HCT116 (cell line): ENCODE results near the gene KCTD15. TPM values are rescaled to one million over a fixed set of nuclear protein-coding genes. Genes with fewer than 3 reads are reported as not detected.

Experiments used
- ATAC-seq: fragments of 200-7000 bp; cut with Tn5 transposase; 2 replicates; pipeline ENCODE4 v1.9.1; 2020; ENCODE audit warnings: mild to moderate bottlenecking, moderate library complexity
- BruUV-seq: library from RNA; stranded (reverse); fragments of 400-500 nt; replicated peaks from 2 replicates; lab custom pipeline; 2021; lab: Mats Ljungman, UMichigan
- CTCF ChIA-PET: fragments of 300-600 bp; sonication (Branson Sonifier 250); formaldehyde crosslinking; loops from one replicate; lab custom pipeline; 2021; ENCODE audit warnings: antibody characterized with exemption; lab: Charles Lee
- POLR2A ChIA-PET: fragments of 300-600, 350-600 bp; sonication (Branson Sonifier 250); formaldehyde crosslinking; loops from one replicate; lab custom pipeline; 2021; ENCODE audit warnings: antibody characterized with exemption; lab: Charles Lee
- RAD21 ChIA-PET, 2 experiments: fragments of 300-600 bp; sonication (Branson Sonifier 250); formaldehyde crosslinking; loops; one replicate each; lab custom pipeline; 2023; ENCODE audit warnings: low total read pairs in 2 of 2; ENCODE audit not compliant: uncharacterized antibody in 2 of 2, unreplicated experiment in 2 of 2, low non-redundant PET in 1 of 2; lab: Charles Lee
- DNase-seq: peaks from one replicate; pipeline ENCODE4 v3.0.0-alpha.2; 2010; ENCODE audit warnings: low read depth, low spot score
- H2AFZ ChIP-seq: fragments of 200-600 bp; shearing (Covaris generic), sonication (generic); 2 replicates; pipeline ENCODE4 v1.6.1; 2017; ENCODE audit warnings: low read depth, mixed run types, mixed read lengths, antibody characterized with exemption, low read length; ENCODE audit not compliant: poor library complexity, severe bottlenecking
- H3K27ac ChIP-seq: 2 replicates; pipeline ENCODE4 v1.5.1; 2012; ENCODE audit warnings: low read depth, low read length
- H3K27me3 ChIP-seq: fragments of 200-600 bp; sonication (generic); 2 replicates; pipeline ENCODE4 v1.6.1; 2016; ENCODE audit warnings: mixed run types, low read length, mixed read lengths; ENCODE audit not compliant: insufficient read depth
- H3K36me3 ChIP-seq, 2 experiments: fragments of 200-500 bp in 1 of 2; fragments of 200-600 bp in 1 of 2; sonication (Bioruptor generic) in 1 of 2; sonication (generic) in 1 of 2; 2 replicates each; pipeline versions ENCODE4 v1.5.1 to v1.6.1; 2014 to 2016; ENCODE audit warnings: low read length in 2 of 2, inconsistent platforms in 1 of 2, mixed read lengths in 1 of 2, mixed run types in 1 of 2; ENCODE audit not compliant: insufficient read depth in 2 of 2, control insufficient read depth in 1 of 2
- H3K4me1 ChIP-seq, 2 experiments: fragments of 200-600 bp in 1 of 2; sonication (generic) in 1 of 2; 2 replicates each; pipeline versions ENCODE4 v1.5.1 to v1.6.1; 2012 to 2017; ENCODE audit warnings: low read length in 2 of 2, inconsistent platforms in 1 of 2, mild to moderate bottlenecking in 1 of 2, mixed read lengths in 1 of 2, mixed run types in 1 of 2, moderate library complexity in 1 of 2; ENCODE audit not compliant: insufficient read depth in 2 of 2, control insufficient read depth in 1 of 2
- H3K4me2 ChIP-seq: fragments of 200-600 bp; sonication (generic); 2 replicates; pipeline ENCODE4 v1.6.1; 2017; ENCODE audit warnings: mixed run types, low read length, mixed read lengths
- H3K4me3 ChIP-seq, 2 experiments: fragments of 200-600 bp in 1 of 2; sonication (generic) in 1 of 2; replicated peaks in 1 of 2; 2 replicates each; pipeline ENCODE4 v1.5.1; 2011 to 2016; ENCODE audit warnings: low read length in 2 of 2, control low read depth in 1 of 2, low read depth in 1 of 2, mild to moderate bottlenecking in 1 of 2, mixed read lengths in 1 of 2, mixed run types in 1 of 2
- H3K79me2 ChIP-seq: fragments of 200-600 bp; sonication (generic); 2 replicates; pipeline ENCODE4 v1.6.1; 2017; ENCODE audit warnings: mild to moderate bottlenecking, mixed run types, low read length, moderate library complexity, mixed read lengths; ENCODE audit not compliant: insufficient read depth
- H3K9ac ChIP-seq: fragments of 200-600 bp; sonication (generic); 2 replicates; pipeline ENCODE4 v1.6.1; 2016; ENCODE audit warnings: low read length, mixed read lengths
- H3K9me2 ChIP-seq: fragments of 200-600 bp; sonication (generic), shearing (Covaris generic); 2 replicates; pipeline ENCODE4 v1.6.1; 2017; ENCODE audit warnings: mixed run types, mild to moderate bottlenecking, moderate library complexity; ENCODE audit not compliant: insufficient read depth
- H3K9me3 ChIP-seq, 2 experiments: fragments of 200-500 bp in 1 of 2; fragments of 200-600 bp in 1 of 2; sonication (Bioruptor generic) in 1 of 2; sonication (generic) in 1 of 2; 2 replicates each; pipeline ENCODE4 v1.6.1; 2014 to 2017; ENCODE audit warnings: low read length in 2 of 2, mixed read lengths in 2 of 2, inconsistent platforms in 1 of 2, low read depth in 1 of 2, mild to moderate bottlenecking in 1 of 2, mixed run types in 1 of 2, moderate library complexity in 1 of 2; ENCODE audit not compliant: control insufficient read depth in 1 of 2, insufficient read depth in 1 of 2
- H4K20me1 ChIP-seq: fragments of 200-600 bp; sonication (generic), shearing (Covaris generic); 2 replicates; pipeline ENCODE4 v1.6.1; 2017; ENCODE audit warnings: mixed run types, mild to moderate bottlenecking, moderate library complexity; ENCODE audit not compliant: insufficient read depth
- CEBPB ChIP-seq: IDR thresholded peaks from 2 replicates; pipeline ENCODE4 v1.6.1; 2012; ENCODE audit warnings: low read depth
- EZH2 ChIP-seq: fragments of 200-600 bp; sonication (generic); IDR thresholded peaks from 2 replicates; pipeline ENCODE4 v1.6.1; 2017; ENCODE audit warnings: antibody characterized with exemption, mixed run types
- EZH2phosphoT487 ChIP-seq: fragments of 200-600 bp; IDR thresholded peaks from 2 replicates; pipeline ENCODE4 v1.6.1; 2018; ENCODE audit warnings: antibody characterized with exemption, borderline replicate concordance
- JUND ChIP-seq: IDR thresholded peaks from 2 replicates; pipeline ENCODE4 v1.6.1; 2012
- MAX ChIP-seq: IDR thresholded peaks from 2 replicates; pipeline ENCODE4 v1.6.1; 2012
- RAD21 ChIP-seq: IDR thresholded peaks from 2 replicates; pipeline ENCODE4 v1.6.1; 2012; ENCODE audit warnings: low read depth, mild to moderate bottlenecking
- REST ChIP-seq: IDR thresholded peaks from 2 replicates; pipeline ENCODE4 v1.6.1; 2012; ENCODE audit warnings: low read depth
- SP1 ChIP-seq: IDR thresholded peaks from 2 replicates; pipeline ENCODE4 v1.6.1; 2012; ENCODE audit warnings: low read depth
- SRF ChIP-seq: IDR thresholded peaks from 2 replicates; pipeline ENCODE4 v1.6.1; 2012; ENCODE audit warnings: low read depth
- YY1 ChIP-seq: IDR thresholded peaks from 2 replicates; pipeline ENCODE4 v1.6.1; 2011; ENCODE audit warnings: low read length, low read depth, moderate library complexity, mild to moderate bottlenecking; ENCODE audit not compliant: insufficient replicate concordance; ENCODE audit errors: extremely low read depth
- ZBTB33 ChIP-seq: IDR thresholded peaks from 2 replicates; pipeline ENCODE4 v1.6.1; 2011; ENCODE audit warnings: mild to moderate bottlenecking, low read length, moderate library complexity; ENCODE audit not compliant: insufficient replicate concordance; ENCODE audit errors: extremely low read depth
- ZNF274 ChIP-seq: fragments of 200-500 bp; sonication (Bioruptor generic); IDR thresholded peaks from 2 replicates; pipeline ENCODE4 v1.6.1; 2014; ENCODE audit warnings: mild to moderate bottlenecking, low read depth, low read length, inconsistent platforms
- intact Hi-C: fragments of 100-400 bp; cut with micrococcal nuclease; formaldehyde crosslinking; loops from 2 replicates; pipeline ENCODE4 v1.10.0; 2022
- total RNA-seq: library from RNA; stranded (reverse); gene quantifications from one replicate; pipeline ENCODE4 v1.2.1, GENCODE V29; 2021; ENCODE audit not compliant: unreplicated experiment
- TF ChIP-seq, protein P1 (sequence below): IDR thresholded peaks from 2 replicates; pipeline ENCODE4 v1.6.1; 2012

Gene KCTD15
- total RNA-seq, 1 experiment from 2014 or later = 29.2 TPM

DNA sequence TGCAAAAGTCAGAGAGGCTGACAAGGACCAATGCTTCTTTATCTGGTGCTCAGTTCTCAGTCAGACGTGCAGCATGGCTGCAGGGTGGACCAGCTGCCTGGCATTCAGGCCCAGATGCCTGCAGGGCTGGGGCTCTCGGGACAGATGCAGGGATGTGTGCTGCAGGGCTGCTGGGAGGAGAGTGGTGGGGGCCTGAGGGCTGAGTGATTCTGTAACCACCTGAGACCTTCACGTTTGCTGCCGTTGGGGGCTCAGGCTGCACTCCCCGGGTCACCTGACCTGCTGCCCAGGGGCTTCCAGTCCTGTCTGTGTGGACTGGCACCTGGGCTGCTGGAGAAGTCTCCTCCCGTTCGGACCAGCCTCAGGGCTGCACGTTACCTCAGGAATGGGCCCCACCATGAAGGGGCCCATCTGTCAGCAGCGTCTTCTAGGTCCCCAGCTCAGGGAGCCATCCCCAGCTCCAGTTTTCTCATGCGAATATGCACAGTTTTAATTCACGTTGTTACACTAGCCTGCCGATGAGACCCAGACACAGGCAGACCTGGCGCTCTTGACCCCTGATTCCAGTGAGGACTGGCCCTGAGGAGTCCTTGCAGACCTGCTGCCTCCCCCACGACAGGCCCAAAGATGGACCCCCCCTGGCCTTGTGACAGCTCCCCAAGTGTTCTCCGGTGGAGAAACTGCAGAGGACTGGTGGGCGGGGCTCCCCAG lies 16.9 kb downstream of the KCTD15 start:
- ChIA-PET POLR2A (no interaction called here), CTCF (no interaction called here), RAD21 (interaction anchor here in 1 of 2 experiments (0.6 kb wide), 1 partner anchor 251 kb away, joined by 4 read pairs; no protein-coding TSS in a partner anchor)
- ATAC-seq (no peak), DNase-seq (no peak)
- Histone ChIP-seq H3K36me3 (no peaks in the 10 kb centered on the region), H3K9ac (no peak overlapping the region), H2AFZ (no peak overlapping the region), H3K4me3 (no peak overlapping the region), H3K4me1 (peaks cover 0 to 7% of the 10 kb centered on the region in 2 experiments; a peak in 2 of 4 replicates), H3K79me2 (no peaks in the 10 kb centered on the region), H3K9me2 (no peaks in the 10 kb centered on the region), H3K27ac (no peak overlapping the region), H3K9me3 (no peaks in the 10 kb centered on the region), H3K27me3 (no peaks in the 10 kb centered on the region), H3K4me2 (no peak overlapping the region), H4K20me1 (no peaks in the 10 kb centered on the region)
- intact Hi-C loops = no loop called here
- TSS peak; percentile 33 for BruUV-seq
- TF ChIP-seq MAX (no peak), SRF (no peak), YY1 (no peak), RAD21 (no peak), ZNF274 (no peak), JUND (no peak), EZH2 (no peak), ZBTB33 (no peak), EZH2phosphoT487 (no peak), REST (no peak), SP1 (no peak), CEBPB (no peak)
- TF ChIP-seq, protein P1, sequence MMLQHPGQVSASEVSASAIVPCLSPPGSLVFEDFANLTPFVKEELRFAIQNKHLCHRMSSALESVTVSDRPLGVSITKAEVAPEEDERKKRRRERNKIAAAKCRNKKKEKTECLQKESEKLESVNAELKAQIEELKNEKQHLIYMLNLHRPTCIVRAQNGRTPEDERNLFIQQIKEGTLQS = no peak
